Neural cell (in vitro differentiated cells): ENCODE measurements around the gene DNAJC28. TPM values are rescaled to one million over a fixed set of nuclear protein-coding genes. Genes with fewer than 3 reads are reported as not detected.

Experiments used
- H2AFZ ChIP-seq: fragments of 200-600, 300-800 bp; sonication (generic), shearing (Covaris generic); 2 replicates; pipeline ENCODE4 v1.6.0; 2014; ENCODE audit warnings: low read depth, mild to moderate bottlenecking, antibody characterized with exemption, low read length, moderate library complexity
- H3F3A ChIP-seq: fragments of 200-600 bp; shearing (Covaris generic); 2 replicates; pipeline ENCODE4 v1.6.1; 2016; ENCODE audit warnings: mild to moderate bottlenecking, moderate library complexity, mixed read lengths, antibody characterized with exemption, low read length; ENCODE audit not compliant: insufficient read depth, poor library complexity, severe bottlenecking
- H3K27ac ChIP-seq: fragments of 200-600, 300-800 bp; sonication (generic), shearing (Covaris generic); 2 replicates; pipeline ENCODE4 v1.5.1; 2014; ENCODE audit warnings: mild to moderate bottlenecking, low read length, moderate library complexity
- H3K27me3 ChIP-seq: fragments of 300-800, 200-600 bp; sonication (generic), shearing (Covaris generic); 2 replicates; pipeline ENCODE4 v1.6.0; 2014; ENCODE audit warnings: mild to moderate bottlenecking, low read depth, low read length, moderate library complexity; ENCODE audit not compliant: insufficient read depth
- H3K36me3 ChIP-seq: fragments of 300-800, 200-600 bp; sonication (generic), shearing (Covaris generic); 2 replicates; pipeline ENCODE4 v1.5.1; 2014; ENCODE audit warnings: mild to moderate bottlenecking, antibody characterized with exemption, low read length, moderate library complexity; ENCODE audit not compliant: insufficient read depth
- H3K4me2 ChIP-seq: fragments of 300-800, 200-600 bp; sonication (generic), shearing (Covaris generic); 2 replicates; pipeline ENCODE4 v1.6.0; 2014; ENCODE audit warnings: mild to moderate bottlenecking, low read length
- H3K4me3 ChIP-seq: fragments of 300-800, 200-600 bp; sonication (generic), shearing (Covaris generic); 2 replicates; pipeline ENCODE4 v1.5.1; 2014; ENCODE audit warnings: mild to moderate bottlenecking, low read length, moderate library complexity
- H3K79me2 ChIP-seq: fragments of 200-600 bp; shearing (Covaris generic); replicated peaks from 2 replicates; pipeline ENCODE4 v1.6.0; 2014; ENCODE audit warnings: mild to moderate bottlenecking, low read length, moderate library complexity; ENCODE audit not compliant: insufficient read depth
- H3K9ac ChIP-seq: fragments of 300-800, 200-600 bp; sonication (generic), shearing (Covaris generic); 2 replicates; pipeline ENCODE4 v1.6.1; 2016; ENCODE audit warnings: mild to moderate bottlenecking, low read length, mixed read lengths
- H3K9me2 ChIP-seq: fragments of 200-600 bp; shearing (Covaris generic); 2 replicates; pipeline ENCODE4 v1.6.1; 2016; ENCODE audit warnings: mild to moderate bottlenecking, low read length, mixed read lengths; ENCODE audit not compliant: insufficient read depth
- H3K9me3 ChIP-seq: fragments of 200-600, 300-800 bp; sonication (generic), shearing (Covaris generic); 2 replicates; pipeline ENCODE4 v1.6.1; 2016; ENCODE audit warnings: mild to moderate bottlenecking, mixed run types, low read length, moderate library complexity, mixed read lengths
- H4K20me1 ChIP-seq: fragments of 200-600 bp; shearing (Covaris generic); 2 replicates; pipeline ENCODE4 v1.6.1; 2016; ENCODE audit warnings: mild to moderate bottlenecking, mixed run types; ENCODE audit not compliant: insufficient read depth
- EP300 ChIP-seq: fragments of 450-650 bp; conservative IDR thresholded peaks from 2 replicates; pipeline ENCODE4 v1.6.1; 2014; ENCODE audit warnings: antibody characterized with exemption, mild to moderate bottlenecking, moderate library complexity; ENCODE audit not compliant: poor library complexity, severe bottlenecking
- EZH2 ChIP-seq: fragments of 200-600, 300-800 bp; shearing (Covaris generic), sonication (generic); IDR thresholded peaks from 2 replicates; pipeline ENCODE4 v1.6.1; 2014; ENCODE audit warnings: antibody characterized with exemption, low read length, borderline replicate concordance, mild to moderate bottlenecking; ENCODE audit not compliant: insufficient read depth, poor library complexity, severe bottlenecking
- MXI1 ChIP-seq: fragments of 450-650 bp; conservative IDR thresholded peaks from 2 replicates; pipeline ENCODE4 v1.6.1; 2014; ENCODE audit warnings: antibody characterized with exemption, mild to moderate bottlenecking; ENCODE audit not compliant: poor library complexity, severe bottlenecking
- POLR2AphosphoS5 ChIP-seq: IDR thresholded peaks from 2 replicates; pipeline ENCODE4 v1.6.1; 2012
- RAD21 ChIP-seq: fragments of 450-650 bp; conservative IDR thresholded peaks from 2 replicates; pipeline ENCODE4 v1.6.1; 2014; ENCODE audit warnings: antibody characterized with exemption, mild to moderate bottlenecking, moderate library complexity
- SMC3 ChIP-seq: fragments of 450-650 bp; conservative IDR thresholded peaks from 2 replicates; pipeline ENCODE4 v1.6.1; 2014; ENCODE audit warnings: antibody characterized with exemption, mild to moderate bottlenecking, moderate library complexity; ENCODE audit not compliant: poor library complexity
- TAF1 ChIP-seq: IDR thresholded peaks from 2 replicates; pipeline ENCODE4 v1.6.1; 2012; ENCODE audit warnings: low read depth
- polyA plus RNA-seq: library from polyadenylated mRNA; depleted of rRNA; stranded (reverse); fragments of >200 nt; gene quantifications from 2 replicates; pipeline ENCODE4 v1.2.3, GENCODE V29; 2014
- TF ChIP-seq, protein P1 (sequence below): fragments of 450-650 bp; IDR thresholded peaks from 2 replicates; pipeline ENCODE4 v1.5.1; 2014; ENCODE audit warnings: antibody characterized with exemption, mild to moderate bottlenecking, moderate library complexity; ENCODE audit not compliant: poor library complexity, severe bottlenecking
- TF ChIP-seq, protein P2 (sequence below): IDR thresholded peaks from 2 replicates; pipeline ENCODE4 v1.6.1; 2012; ENCODE audit warnings: borderline replicate concordance

Gene DNAJC28
- polyA plus RNA-seq, 1 donor from 2014 or later, result 5.5 TPM

- H2AFZ ChIP-seq, result no peak overlapping the region
- H4K20me1 ChIP-seq, result peaks cover 3% of the 10 kb centered on the region
- H3K9ac ChIP-seq, result no peak overlapping the region
- peaks cover 54% of the 10 kb centered on the region for H3K79me2 ChIP-seq
- no peaks in the 10 kb centered on the region for H3K9me2 ChIP-seq
- no peaks in the 10 kb centered on the region for H3F3A ChIP-seq
- H3K4me2 ChIP-seq, result peak overlapping the region; percentile 22
- TF ChIP-seq TAF1 (no peak), EP300 (no peak), SMC3 (no peak), MXI1 (no peak)
- TF ChIP-seq, protein P1, sequence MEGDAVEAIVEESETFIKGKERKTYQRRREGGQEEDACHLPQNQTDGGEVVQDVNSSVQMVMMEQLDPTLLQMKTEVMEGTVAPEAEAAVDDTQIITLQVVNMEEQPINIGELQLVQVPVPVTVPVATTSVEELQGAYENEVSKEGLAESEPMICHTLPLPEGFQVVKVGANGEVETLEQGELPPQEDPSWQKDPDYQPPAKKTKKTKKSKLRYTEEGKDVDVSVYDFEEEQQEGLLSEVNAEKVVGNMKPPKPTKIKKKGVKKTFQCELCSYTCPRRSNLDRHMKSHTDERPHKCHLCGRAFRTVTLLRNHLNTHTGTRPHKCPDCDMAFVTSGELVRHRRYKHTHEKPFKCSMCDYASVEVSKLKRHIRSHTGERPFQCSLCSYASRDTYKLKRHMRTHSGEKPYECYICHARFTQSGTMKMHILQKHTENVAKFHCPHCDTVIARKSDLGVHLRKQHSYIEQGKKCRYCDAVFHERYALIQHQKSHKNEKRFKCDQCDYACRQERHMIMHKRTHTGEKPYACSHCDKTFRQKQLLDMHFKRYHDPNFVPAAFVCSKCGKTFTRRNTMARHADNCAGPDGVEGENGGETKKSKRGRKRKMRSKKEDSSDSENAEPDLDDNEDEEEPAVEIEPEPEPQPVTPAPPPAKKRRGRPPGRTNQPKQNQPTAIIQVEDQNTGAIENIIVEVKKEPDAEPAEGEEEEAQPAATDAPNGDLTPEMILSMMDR, result no peak
- TF ChIP-seq, protein P2, sequence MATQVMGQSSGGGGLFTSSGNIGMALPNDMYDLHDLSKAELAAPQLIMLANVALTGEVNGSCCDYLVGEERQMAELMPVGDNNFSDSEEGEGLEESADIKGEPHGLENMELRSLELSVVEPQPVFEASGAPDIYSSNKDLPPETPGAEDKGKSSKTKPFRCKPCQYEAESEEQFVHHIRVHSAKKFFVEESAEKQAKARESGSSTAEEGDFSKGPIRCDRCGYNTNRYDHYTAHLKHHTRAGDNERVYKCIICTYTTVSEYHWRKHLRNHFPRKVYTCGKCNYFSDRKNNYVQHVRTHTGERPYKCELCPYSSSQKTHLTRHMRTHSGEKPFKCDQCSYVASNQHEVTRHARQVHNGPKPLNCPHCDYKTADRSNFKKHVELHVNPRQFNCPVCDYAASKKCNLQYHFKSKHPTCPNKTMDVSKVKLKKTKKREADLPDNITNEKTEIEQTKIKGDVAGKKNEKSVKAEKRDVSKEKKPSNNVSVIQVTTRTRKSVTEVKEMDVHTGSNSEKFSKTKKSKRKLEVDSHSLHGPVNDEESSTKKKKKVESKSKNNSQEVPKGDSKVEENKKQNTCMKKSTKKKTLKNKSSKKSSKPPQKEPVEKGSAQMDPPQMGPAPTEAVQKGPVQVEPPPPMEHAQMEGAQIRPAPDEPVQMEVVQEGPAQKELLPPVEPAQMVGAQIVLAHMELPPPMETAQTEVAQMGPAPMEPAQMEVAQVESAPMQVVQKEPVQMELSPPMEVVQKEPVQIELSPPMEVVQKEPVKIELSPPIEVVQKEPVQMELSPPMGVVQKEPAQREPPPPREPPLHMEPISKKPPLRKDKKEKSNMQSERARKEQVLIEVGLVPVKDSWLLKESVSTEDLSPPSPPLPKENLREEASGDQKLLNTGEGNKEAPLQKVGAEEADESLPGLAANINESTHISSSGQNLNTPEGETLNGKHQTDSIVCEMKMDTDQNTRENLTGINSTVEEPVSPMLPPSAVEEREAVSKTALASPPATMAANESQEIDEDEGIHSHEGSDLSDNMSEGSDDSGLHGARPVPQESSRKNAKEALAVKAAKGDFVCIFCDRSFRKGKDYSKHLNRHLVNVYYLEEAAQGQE, result no peak
- H3K27ac ChIP-seq, result no peak overlapping the region
- H3K36me3 ChIP-seq, result no peaks in the 10 kb centered on the region
- H3K4me3 ChIP-seq, result peak overlapping the region; percentile 72
- H3K27me3 ChIP-seq, result no peaks in the 10 kb centered on the region
- no peaks in the 10 kb centered on the region for H3K9me3 ChIP-seq
Measured at GRCh38 chr21:33540711-33541104, 49.2 kb upstream of the DNAJC28 start.

DNA sequence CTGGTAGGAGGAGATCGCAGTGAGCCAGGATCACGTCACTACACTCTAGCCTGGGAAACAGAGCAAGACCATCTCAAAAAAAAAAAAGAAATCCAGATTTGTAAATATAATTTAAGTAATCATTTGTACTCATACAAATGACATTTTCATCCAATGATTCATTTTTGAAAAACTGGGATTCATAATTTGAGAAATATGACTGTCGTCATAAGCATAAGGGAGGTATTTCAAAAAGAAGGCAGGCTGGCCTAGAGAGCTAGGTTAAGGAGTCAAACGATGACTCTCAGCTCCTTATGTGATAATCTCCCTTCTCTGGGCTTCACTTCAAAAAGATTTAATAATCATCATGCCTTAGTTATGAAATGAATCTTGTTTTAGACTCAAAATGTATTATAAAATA, 48.1 kb upstream of the DNAJC28 start:
- Histone ChIP-seq H3K27me3 (no peaks in the 10 kb centered on the region), H3K9ac (no peak overlapping the region), H2AFZ (no peak overlapping the region), H3F3A (no peaks in the 10 kb centered on the region), H3K9me2 (no peaks in the 10 kb centered on the region), H3K4me3 (no peak overlapping the region), H3K9me3 (no peaks in the 10 kb centered on the region), H3K36me3 (peaks cover 4% of the 10 kb centered on the region), H3K4me2 (no peak overlapping the region), H4K20me1 (no peaks in the 10 kb centered on the region), H3K27ac (no peak overlapping the region), H3K79me2 (peaks cover 43% of the 10 kb centered on the region)
- TF ChIP-seq RAD21, result no peak
- TF ChIP-seq TAF1, result no peak
- no peak for TF ChIP-seq POLR2AphosphoS5
- no peak for TF ChIP-seq EP300
- no peak for TF ChIP-seq EZH2
- TF ChIP-seq, protein P2, result no peak
- TF ChIP-seq, protein P1, result no peak
- no peak for TF ChIP-seq MXI1
- no peak for TF ChIP-seq SMC3
